K562 (cell line): ENCODE measurements around the gene ZEB2.

Source experiments
- BRD4 ChIP-seq: fragments of 200-600 bp; sonication (generic); IDR thresholded peaks from 2 replicates; pipeline ENCODE4 v1.6.1; 2017; ENCODE audit warnings: inconsistent platforms
- KDM1A ChIP-seq, 2 experiments: fragments of 450-650 bp; IDR thresholded peaks; 2 replicates each; pipeline ENCODE4 v1.6.1; 2016; ENCODE audit warnings: mild to moderate bottlenecking in 2 of 2
- KDM5B ChIP-seq: fragments of 200-600 bp; sonication (generic); IDR thresholded peaks from 2 replicates; pipeline ENCODE4 v1.6.1; 2012; ENCODE audit warnings: low read depth, mild to moderate bottlenecking, moderate library complexity, low read length, control low read depth, inconsistent platforms; ENCODE audit not compliant: insufficient replicate concordance
- NEUROD1 ChIP-seq: fragments of 150-350 bp; IDR thresholded peaks from 2 replicates; pipeline ENCODE4 v1.6.1; 2014; ENCODE audit warnings: borderline replicate concordance, low read length, low read depth; ENCODE audit not compliant: partially characterized antibody
- POLR2A ChIP-seq: fragments of 450-650 bp; conservative IDR thresholded peaks from 2 replicates; pipeline ENCODE4 v1.6.1; 2016
- RAD51 ChIP-seq: fragments of 450-650 bp; IDR thresholded peaks from 2 replicates; pipeline ENCODE4 v1.7.1; 2016; ENCODE audit warnings: low read depth, mild to moderate bottlenecking, borderline replicate concordance
- STAT5A ChIP-seq: IDR thresholded peaks from 2 replicates; pipeline ENCODE4 v1.6.1; 2012; ENCODE audit warnings: low read length, inconsistent platforms, borderline replicate concordance
- TRIM24 ChIP-seq, 2 experiments: fragments of 450-650 bp; IDR thresholded peaks; 2 replicates each; pipeline ENCODE4 v1.6.1; 2016
- ZNF239 ChIP-seq: fragments of 250-450 bp; sonication (Bioruptor Pico); IDR thresholded peaks from 2 replicates; pipeline ENCODE4 v1.4.0; 2020; ENCODE audit warnings: mild to moderate bottlenecking
- ZNF764 ChIP-seq: fragments of 250-450 bp; sonication (Bioruptor Pico); IDR thresholded peaks from 2 replicates; pipeline ENCODE4 v1.4.0; 2020; ENCODE audit warnings: low read depth, mild to moderate bottlenecking, moderate library complexity
- TF ChIP-seq, protein P1 (sequence below), 3 experiments: IDR thresholded peaks in 2 of 3; conservative IDR thresholded peaks in 1 of 3; 2 replicates each; pipeline ENCODE4 v1.5.1; 2011 to 2012; ENCODE audit warnings: low read length in 3 of 3, mild to moderate bottlenecking in 3 of 3, control low read depth in 2 of 3, improper control_type of control experiment in 1 of 3, inconsistent platforms in 1 of 3, low read depth in 1 of 3, mixed read lengths in 1 of 3, moderate library complexity in 1 of 3; ENCODE audit not compliant: insufficient read depth in 2 of 3
- TF ChIP-seq, protein P2 (sequence below): sonication (generic); formaldehyde crosslinking; IDR thresholded peaks from 2 replicates; pipeline ENCODE4 v1.8.0; 2022; ENCODE audit warnings: mild to moderate bottlenecking, missing genetic modification reagents

DNA sequence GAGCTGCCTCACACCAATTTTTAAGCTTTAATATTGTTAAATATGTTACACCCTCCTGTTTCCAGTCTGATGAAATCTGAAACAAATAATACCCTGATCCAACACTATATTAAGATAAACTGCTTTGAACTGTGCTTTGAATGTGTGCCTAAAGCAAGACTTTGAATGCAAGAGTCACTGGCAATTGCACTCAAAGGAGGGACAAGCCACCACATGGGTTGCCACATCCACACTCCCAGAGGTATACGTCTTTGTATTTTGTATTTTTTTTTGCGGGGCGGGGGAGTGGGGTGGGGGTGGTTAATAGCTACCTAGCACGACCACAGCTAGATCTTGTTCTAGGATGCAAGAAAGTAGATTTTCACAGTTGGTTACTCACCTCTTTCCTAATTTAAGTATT is 1.8 kb upstream of the ZEB2 start:
- TF ChIP-seq, protein P1, sequence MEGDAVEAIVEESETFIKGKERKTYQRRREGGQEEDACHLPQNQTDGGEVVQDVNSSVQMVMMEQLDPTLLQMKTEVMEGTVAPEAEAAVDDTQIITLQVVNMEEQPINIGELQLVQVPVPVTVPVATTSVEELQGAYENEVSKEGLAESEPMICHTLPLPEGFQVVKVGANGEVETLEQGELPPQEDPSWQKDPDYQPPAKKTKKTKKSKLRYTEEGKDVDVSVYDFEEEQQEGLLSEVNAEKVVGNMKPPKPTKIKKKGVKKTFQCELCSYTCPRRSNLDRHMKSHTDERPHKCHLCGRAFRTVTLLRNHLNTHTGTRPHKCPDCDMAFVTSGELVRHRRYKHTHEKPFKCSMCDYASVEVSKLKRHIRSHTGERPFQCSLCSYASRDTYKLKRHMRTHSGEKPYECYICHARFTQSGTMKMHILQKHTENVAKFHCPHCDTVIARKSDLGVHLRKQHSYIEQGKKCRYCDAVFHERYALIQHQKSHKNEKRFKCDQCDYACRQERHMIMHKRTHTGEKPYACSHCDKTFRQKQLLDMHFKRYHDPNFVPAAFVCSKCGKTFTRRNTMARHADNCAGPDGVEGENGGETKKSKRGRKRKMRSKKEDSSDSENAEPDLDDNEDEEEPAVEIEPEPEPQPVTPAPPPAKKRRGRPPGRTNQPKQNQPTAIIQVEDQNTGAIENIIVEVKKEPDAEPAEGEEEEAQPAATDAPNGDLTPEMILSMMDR (IDR thresholded peaks at IDR 0.05 in 2 of 3, conservative IDR thresholded peaks at IDR 0.05 in 1 of 3; ENCODE audit: insufficient read depth in 2 of 3, low read depth in 1 of 3, low read length in 3 of 3): no peak
- TF ChIP-seq ZNF764 (CRISPR knock-in tag) (no peak), KDM5B (no peak), ZNF239 (CRISPR knock-in tag) (no peak), NEUROD1 (no peak), POLR2A (no peak), RAD51 (no peak), BRD4 (no peak), TRIM24 (IDR thresholded peaks at IDR 0.05) (no peak), STAT5A (no peak), KDM1A (IDR thresholded peaks at IDR 0.05) (no peak)
- TF ChIP-seq, protein P2, sequence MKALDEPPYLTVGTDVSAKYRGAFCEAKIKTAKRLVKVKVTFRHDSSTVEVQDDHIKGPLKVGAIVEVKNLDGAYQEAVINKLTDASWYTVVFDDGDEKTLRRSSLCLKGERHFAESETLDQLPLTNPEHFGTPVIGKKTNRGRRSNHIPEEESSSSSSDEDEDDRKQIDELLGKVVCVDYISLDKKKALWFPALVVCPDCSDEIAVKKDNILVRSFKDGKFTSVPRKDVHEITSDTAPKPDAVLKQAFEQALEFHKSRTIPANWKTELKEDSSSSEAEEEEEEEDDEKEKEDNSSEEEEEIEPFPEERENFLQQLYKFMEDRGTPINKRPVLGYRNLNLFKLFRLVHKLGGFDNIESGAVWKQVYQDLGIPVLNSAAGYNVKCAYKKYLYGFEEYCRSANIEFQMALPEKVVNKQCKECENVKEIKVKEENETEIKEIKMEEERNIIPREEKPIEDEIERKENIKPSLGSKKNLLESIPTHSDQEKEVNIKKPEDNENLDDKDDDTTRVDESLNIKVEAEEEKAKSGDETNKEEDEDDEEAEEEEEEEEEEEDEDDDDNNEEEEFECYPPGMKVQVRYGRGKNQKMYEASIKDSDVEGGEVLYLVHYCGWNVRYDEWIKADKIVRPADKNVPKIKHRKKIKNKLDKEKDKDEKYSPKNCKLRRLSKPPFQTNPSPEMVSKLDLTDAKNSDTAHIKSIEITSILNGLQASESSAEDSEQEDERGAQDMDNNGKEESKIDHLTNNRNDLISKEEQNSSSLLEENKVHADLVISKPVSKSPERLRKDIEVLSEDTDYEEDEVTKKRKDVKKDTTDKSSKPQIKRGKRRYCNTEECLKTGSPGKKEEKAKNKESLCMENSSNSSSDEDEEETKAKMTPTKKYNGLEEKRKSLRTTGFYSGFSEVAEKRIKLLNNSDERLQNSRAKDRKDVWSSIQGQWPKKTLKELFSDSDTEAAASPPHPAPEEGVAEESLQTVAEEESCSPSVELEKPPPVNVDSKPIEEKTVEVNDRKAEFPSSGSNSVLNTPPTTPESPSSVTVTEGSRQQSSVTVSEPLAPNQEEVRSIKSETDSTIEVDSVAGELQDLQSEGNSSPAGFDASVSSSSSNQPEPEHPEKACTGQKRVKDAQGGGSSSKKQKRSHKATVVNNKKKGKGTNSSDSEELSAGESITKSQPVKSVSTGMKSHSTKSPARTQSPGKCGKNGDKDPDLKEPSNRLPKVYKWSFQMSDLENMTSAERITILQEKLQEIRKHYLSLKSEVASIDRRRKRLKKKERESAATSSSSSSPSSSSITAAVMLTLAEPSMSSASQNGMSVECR (CRISPR knock-in tag): no peak
